Left forelimb (tissue), 1 donor: ENCODE results near the gene TSC2.
A peak's percentile ranks its signal among the peaks of the same experiment; 100 is the strongest.

ENCODE experiments used
- DNase-seq: peaks from one replicate; pipeline ENCODE4 v3.0.0-alpha.2; 2018; ENCODE audit warnings: low spot score

The TSC2 gene

GRCh38 chr16:2047330-2048115 lies at the start of gene TSC2, which contains the start of gene NTHL1:
TSC2 (plus strand) TSS chr16:2047985; CDS start chr16:2048616, 631 bp downstream.
NTHL1 (minus strand) TSS chr16:2047834; CDS start chr16:2047823, 11 bp downstream.
- peak; percentile 97 for DNase-seq

- no peak for DNase-seq
Observed at GRCh38 chr16:1998360-1998835, 49.4 kb upstream of the TSC2 start.

GRCh38 chr16:1998852-1999801 lies 48.7 kb upstream of the TSC2 start:
- no peak for DNase-seq

GRCh38 chr16:1999866-2000514 lies 47.8 kb upstream of the TSC2 start:
- DNase-seq: no peak

GRCh38 chr16:2001035-2001434 lies 46.8 kb upstream of the TSC2 start:
- no peak for DNase-seq

- DNase-seq: no peak
Observed at GRCh38 chr16:2001456-2002355, 46.1 kb upstream of the TSC2 start.

GRCh38 chr16:2002406-2003230 lies 45.2 kb upstream of the TSC2 start:
- DNase-seq: no peak

GRCh38 chr16:2003231-2003826 lies 44.5 kb upstream of the TSC2 start:
- DNase-seq: no peak

- DNase-seq: peak; percentile 91
Observed at GRCh38 chr16:2003827-2004641, 43.8 kb upstream of the TSC2 start.

GRCh38 chr16:2004795-2005517 lies 42.8 kb upstream of the TSC2 start:
- DNase-seq: no peak

- no peak for DNase-seq
Observed at GRCh38 chr16:2005646-2006045, 42.1 kb upstream of the TSC2 start.

GRCh38 chr16:2006317-2006716 lies 41.5 kb upstream of the TSC2 start:
- no peak for DNase-seq

- DNase-seq: no peak
Observed at GRCh38 chr16:2007081-2007836, 40.5 kb upstream of the TSC2 start.

- DNase-seq: no peak
Observed at GRCh38 chr16:2008009-2008526, 39.7 kb upstream of the TSC2 start.

- DNase-seq: no peak
Observed at GRCh38 chr16:2008631-2009163, 39.1 kb upstream of the TSC2 start.

GRCh38 chr16:2009164-2009711 lies 38.5 kb upstream of the TSC2 start:
- no peak for DNase-seq
